NCI-H510A treated with DMSO at 0.1 percent for 48 hours (cell line): ENCODE measurements around the gene SHISAL1.
"Not testable (repeated sequence)": the region's sequence is repeated elsewhere in the genome, so short reads cannot be mapped to it uniquely, and the experiment has no call there.

ENCODE experiments used
- DNase-seq: peaks from one replicate; lab custom pipeline; 2025; lab: John Stamatoyannopoulos, UW

Gene SHISAL1

DNA sequence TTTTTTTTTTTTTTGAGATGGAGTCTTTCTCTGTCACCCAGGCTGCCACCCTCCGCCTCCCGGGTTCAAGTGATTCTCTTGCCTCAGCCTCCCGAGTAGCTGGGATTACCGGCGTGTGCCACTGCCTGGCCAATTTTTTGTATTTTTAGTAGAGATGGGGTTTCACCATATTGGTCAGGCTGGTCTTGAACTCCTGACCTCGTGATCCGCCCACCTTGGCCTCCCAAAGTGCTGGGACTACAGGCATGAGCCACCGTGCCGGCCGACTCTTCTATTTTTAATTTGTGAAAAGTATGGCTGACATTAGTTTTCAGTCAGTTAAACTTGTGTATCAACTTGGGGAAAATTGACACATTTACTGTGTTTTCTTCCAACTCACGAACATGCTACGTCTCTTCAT lies 78.4 kb downstream of the SHISAL1 start:
- DNase-seq = not testable (repeated sequence)

DNA sequence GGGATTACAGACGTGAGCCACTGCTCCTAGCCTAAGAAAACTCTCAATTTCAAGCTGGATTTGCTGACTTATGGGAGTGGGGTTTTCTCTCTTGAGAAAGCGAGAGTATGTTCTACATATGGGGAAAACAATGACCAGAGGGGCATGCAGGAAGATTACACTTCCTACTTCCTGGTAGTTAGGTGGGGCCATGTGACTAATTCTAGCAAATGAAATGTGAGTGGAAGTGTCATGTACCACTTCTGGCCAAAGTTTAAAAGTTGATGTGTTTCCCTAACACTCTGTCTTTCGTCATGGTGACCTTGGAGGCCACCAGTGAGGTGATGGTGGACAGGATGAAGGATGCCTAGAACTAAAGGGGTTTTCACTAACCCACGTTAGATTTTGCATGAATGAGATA lies 81.5 kb downstream of the SHISAL1 start:
- no peak for DNase-seq

DNA sequence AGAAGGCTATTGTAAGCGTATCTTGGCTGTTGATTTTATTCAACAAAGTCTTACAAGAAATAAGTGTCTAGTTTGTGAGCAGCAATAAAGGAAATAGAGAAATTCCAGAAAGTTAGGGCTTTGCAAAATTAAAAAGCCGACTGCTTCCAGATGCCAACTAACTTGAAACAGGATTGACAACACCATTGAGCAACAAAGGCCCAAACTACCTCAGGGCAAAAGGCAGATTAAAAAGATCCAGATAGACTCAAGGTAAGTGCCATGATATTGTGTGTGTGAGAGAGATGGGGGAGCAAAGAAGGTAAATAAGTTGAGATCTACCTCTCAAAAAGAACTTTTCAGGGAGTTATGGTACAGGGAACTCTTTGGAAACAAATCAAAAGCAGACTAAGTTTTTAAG lies 82.9 kb downstream of the SHISAL1 start:
- no peak for DNase-seq

DNA sequence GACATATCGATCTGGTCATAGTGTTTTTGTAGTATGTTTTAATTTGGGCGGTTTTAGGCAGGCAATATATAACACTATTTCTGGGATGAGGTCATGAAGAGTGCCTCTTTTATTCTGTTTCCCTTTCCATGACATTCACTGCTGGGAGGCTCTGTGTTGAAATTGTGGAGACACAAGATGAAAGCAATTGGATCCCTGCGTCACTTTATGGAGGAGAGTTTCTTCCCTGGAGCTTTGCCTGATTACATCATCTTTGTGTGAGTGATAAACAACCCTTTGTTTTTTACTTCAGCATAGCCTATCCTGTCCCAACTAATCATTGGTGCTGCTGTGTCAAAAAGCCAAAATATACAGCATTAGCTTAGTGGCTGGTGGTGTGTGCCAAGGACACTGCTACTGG lies 83.4 kb downstream of the SHISAL1 start:
- DNase-seq = no peak

DNA sequence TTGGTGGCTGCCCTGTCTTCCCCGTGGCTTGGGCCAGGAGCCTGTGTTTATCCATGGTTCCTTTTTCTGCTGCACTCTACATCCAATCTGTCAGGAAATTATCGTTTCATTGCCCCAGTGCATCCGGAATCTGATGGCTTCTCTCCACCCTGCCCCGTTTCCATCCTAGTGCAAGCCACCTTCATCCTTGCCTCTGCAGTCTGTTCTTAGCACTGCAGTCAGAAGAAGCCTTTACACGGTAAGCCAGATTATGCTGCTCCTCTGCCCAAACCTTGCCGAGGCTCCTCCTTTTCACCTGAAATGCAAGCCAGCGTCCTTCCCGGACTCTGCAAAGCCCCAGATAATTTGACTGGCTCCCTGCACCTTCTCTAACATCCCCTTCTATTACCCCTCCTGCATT lies 86.9 kb downstream of the SHISAL1 start:
- DNase-seq = no peak

DNA sequence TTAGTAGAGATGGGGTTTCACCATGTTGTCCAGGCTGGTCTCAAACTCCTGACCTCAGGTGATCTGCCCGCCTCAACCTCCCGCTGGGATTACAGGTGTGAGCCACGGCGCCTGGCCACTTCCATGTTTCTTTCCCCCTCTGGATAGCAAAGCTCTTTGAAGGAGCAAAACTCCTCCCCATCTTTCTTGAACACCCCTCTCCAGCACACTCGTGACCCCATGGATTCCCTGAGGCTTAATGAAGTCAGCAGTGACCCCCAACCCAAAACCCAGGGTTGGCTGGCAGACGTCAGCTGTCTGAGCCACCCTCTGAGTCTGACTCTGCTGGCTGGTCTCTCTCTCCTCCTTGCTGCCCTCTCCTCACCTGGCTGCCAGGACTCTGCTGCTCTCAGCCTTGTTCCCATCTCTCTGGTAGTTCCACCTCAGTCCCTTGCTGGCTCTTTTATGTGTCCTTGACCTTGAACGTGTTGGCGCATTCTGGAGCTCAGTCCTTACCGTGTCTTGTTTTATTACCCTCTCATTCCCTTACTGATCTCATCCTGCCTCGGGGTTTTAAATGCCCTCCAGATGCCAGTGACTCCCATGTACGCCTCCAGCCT lies 87.6 kb downstream of the SHISAL1 start:
- DNase-seq = no peak

DNA sequence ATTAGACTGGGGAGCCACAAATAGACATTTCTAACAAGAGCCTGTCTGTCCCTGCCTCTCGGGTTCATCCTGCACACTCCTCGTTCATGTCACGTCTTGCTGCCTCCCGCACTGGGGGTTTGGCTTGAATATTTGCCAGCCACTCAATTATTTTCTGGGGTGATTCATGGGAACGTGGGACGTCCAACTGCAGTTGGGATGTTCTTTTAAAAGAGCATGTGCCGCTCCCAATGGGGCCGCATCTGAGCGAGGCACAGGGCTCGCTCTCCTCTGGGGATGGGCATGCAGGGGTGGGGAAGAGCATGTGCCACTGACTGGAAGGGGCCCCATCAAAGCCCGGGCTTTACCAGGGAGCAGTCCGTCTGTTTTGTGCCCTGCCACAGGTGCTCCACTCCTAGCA lies 88.6 kb downstream of the SHISAL1 start:
- DNase-seq = no peak

DNA sequence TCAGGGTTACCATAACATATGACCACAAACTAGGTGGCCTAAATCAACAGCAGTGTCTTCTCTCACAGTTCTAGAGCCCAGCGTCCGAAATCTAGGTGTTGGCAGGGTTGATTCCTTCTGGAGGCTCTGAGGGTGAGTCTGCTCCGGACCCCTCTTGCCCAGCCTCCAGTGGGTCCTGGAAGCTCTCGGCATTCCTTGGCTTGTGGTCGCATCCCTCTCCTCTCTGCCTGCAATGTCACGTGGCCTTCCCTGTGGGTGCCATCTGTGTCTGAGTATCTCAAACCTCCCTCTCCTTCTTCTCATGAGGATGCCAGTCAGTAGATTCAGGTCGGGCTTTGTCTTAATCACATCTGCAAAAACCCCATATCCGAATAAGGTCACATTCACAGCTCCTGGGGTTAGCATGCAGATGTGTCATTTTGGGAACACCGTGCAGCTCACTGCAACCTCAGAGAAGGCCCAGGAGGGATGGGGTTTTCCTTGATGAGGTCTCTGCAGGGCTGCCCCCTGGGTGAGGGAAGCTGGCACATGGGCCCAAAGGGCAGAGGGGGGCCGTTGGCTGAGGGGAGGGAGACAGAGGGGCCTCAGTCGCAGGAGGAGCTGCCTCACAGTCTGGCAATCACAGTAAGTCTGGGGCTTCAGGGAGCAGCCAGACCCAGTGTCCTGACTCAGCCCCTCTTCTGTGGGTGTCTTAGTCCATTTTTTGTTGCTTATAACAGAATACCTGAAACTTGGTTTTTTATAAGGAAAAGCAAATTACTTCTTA lies 90.9 kb downstream of the SHISAL1 start:
- no peak for DNase-seq

DNA sequence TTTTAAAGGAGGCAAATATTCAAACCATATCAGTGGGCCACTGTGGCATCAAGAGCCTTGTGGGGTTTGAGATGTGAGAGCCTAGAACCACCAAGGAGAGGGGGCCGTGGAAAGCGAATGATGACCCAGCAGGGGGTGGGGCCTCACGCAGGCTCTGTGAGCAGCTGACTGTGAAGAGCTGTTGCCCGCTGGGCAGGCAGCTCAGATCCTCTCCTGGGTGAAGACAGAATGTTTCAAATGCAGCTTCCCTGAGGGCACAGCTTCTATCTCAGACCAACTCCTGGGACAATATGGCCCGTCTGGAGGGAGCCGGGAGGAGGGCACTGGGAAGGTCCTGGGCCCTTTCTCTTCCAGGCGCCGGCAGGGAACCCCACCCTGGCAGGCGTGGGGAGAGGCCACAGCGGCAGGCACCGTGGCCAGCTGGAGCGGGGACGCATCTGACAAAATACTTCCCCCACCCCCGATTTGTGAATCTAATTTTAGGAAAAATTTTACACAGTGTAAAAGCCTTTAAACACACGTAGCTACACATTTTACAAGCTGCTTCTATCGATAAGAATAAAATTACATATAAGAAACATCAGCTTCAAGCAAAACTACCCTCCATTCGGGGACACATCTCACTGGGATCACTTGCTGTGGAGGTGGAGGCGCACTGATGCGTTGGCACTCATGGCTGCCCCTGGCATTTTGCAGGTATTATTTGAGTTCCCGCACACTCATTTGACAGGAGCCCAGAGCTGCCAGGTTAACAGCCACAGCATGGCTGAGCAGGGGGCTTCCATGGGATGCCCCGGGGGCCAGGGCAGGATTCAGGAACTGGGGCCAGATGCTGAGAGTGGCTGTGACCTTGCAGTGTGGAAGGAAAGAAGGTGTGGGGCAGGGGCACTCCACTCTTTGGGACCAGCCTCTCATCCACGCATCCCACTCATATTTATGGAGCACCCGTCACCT lies 91.7 kb downstream of the SHISAL1 start:
- no peak for DNase-seq

DNA sequence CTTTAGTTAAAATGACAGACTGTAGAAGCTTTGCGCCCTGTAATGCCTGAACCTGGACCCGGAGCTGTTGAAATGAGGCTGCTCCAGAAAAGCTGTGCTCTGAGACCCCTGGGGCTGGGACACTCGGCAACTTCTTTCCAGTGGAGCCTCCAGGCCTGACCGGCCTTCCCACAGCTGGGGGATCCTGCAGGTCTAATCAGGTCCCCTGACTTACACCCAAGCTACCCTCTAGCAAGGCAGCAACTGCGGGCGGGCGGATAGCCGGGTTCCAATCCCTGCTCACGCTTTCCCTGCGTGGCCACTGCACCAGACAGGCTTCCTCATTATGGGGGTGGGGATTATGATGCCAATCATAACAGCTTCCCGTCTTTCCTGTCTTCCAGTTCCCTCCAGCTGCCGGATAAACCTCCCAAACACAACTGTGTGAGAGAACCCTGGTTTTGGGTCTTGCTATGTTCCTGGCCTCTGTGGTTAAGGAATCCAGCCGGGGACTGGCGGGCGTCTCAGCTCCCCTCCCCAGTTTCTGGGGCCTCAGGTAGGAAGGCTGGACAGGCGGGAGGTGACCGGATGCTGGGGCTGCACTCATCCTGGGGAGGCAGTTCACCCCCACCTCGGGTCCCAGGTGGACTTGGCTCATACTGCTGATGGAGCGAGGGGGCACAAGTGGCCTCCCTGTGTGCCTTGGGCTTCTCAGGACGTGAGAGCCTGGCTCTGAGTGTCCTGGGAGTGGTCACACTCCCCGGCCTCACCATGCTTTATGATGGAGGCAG lies 93.5 kb downstream of the SHISAL1 start:
- DNase-seq = no peak

DNA sequence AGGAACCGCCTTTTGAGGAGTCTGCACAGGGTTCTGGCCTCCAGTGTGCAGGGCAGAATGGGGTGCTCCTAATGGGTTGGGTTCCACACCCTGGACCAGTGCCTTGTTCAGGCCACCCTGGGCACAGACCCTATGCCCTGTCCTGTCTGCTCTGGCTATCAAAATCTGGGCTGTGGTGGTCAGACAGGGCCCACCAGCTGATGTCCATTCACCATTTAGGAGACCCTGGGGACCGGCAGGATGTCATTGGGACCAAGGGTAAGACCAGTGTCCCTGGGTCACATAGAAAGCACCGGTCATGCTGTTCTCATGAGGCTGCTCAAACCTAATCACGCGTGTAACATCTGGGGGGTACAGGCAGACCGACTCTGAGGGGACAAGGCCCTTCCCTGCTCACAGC lies 94.7 kb downstream of the SHISAL1 start:
- DNase-seq = no peak

DNA sequence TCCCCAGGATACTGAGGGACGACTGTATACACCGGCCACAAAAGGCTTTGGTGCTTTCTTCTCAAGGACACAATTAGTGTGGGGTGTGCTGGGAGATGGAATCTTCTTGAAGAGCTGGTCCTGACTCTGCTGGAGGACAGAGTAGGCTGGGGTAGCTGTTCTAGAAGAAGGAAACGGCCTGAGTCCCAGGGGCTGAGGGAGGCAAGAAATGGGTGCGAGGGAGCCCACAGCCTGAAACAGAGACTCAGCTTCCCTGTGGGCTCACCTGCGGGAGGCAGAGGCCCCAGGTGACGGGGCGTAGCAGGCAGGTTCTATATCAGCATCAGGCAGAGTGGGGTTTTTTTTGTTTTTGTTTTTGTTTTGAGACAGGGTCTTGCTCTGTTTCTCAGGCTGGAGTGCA lies 95.4 kb downstream of the SHISAL1 start:
- no peak for DNase-seq

DNA sequence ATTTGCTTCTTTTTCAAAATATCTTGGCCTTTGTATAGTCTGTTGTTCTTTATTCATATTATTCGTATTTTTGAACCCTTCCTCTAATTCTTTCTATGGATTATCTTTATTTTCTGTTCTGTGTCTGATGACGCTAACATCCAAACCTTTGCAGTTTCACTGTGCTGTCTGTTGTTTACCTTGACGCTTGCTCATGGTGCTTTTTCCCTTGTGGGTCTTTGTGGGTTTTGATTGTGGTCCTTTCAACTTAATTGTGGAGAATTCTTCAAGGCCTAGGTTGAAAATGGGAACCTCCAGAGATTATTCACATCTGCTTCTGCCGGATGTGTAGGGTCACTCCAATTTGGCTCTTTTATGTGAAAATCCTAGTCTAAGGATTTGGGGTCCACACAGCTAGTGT lies 97.5 kb downstream of the SHISAL1 start:
- no peak for DNase-seq

DNA sequence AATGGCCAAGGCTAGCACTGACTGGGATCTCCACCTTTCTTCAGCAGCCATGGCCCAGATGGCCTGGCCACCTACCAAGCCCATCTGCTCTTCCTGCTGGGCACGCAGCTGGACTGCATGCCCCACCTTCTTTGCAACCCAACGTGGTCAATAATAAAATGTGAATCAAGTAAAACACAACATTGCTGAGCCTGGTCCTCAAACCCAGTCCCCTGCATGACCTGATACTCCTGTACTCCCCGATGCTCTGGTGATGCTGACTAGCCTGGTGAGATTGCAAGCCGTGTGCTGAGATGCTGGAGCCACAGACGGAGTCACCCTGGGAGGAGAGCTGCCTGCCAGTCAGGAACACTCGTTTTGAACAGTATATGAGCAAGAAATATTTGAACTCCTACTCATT lies 98.0 kb downstream of the SHISAL1 start:
- DNase-seq = no peak

DNA sequence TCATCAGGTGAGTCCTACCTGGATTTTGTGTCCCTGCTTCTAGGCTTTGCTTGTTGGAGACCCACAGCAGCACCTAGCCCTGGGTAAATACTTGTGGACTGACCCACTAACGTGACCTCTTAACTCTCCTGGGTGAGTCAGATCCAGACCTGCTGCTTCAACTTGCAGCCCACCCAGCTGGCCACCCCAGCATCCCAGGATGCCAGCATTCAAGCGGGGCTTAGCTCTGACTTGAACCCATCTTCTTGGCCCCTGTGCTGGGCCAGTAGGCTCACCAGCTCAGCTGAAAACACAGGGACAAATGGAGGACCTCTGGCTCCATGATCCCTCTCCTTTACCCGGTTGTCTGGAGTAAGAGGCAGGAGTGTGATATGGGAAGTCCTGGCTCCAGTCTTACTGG lies 98.6 kb downstream of the SHISAL1 start:
- DNase-seq = no peak

DNA sequence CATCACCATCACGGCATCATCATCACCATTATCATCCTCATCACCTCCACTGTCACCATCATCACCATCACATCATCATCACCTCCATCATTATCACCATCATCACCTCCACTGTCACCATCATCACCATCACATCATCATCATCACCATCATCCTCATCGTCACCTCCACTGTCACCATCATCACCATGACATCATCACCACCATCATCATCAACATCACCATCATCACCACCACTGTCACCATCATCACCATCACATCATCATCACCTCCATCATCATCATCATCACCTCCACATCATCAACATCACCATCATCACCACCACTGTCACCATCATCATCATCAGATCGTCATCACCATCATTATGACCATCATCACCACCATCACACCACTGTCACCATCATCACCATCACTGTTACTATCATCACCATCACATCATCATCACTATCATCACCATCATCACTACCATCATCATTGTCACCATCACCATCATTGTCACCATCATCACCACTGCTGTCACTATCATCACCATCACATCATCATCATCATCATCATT lies 99.2 kb downstream of the SHISAL1 start:
- no peak for DNase-seq

DNA sequence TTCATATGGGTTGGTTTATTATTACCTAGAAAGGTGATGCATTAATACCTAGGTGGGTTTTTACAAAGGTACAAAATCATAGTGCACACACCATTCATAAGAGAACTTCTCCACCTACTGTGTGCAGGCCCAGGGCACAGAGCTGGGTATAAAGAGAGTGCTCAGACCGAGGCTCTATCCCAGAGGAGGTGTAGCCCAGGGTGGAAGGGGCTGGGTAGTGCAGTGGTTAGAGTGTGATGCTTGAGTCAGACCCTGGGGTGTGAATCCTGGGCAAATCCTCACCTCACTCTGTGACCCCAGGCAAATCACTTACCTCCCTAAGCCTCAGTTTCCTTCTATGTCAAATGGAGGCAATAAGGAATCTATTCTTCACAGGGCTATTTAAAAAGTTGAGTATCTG lies 99.8 kb downstream of the SHISAL1 start:
- DNase-seq = no peak

DNA sequence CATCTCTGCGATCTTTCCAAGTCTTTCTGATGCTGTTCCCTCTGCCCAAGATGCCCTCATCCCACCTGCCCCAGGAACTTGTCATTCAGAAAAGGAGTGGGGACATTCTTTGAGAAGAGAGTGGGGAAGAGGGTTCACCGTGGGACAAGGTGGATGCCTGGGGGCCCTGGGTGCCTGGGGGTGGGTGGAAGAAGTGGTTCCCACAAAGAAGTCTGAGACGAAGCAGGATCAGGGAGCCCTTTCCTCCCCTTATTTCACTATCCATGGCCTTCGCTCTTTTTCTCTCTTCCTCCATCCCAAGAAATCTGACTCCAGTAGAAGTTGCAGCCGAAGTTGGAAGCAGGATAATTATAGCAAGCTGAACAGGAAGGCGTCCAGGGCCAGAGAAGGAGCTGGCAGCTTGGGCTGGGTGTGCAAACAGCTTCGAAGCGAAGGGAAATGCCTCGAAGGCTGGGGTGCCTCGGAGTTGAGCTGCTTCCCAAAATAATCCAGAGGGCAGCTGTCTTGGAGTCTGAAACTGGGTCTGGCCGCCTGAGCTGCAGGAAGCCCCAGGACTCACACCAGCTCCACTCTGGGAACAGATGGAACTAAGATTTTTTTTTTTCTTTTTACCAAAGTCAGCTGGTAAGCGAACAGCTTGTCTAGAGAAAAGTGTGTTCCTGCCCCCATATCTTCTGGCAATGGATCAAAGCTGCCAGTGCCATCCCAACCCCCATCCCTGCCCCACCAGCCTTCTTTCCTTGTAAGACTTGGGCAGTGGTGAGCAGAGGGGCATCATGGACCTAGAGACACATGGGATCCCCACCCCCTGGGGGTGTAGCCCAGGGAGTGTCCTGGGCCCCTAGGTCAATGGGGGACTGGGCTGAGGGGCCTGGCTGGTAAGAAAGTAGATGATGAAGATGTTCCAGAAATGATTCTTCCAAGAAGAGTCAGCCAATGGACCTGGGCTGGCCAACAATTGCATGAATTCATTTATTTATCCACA lies 100.5 kb downstream of the SHISAL1 start:
- DNase-seq = no peak

DNA sequence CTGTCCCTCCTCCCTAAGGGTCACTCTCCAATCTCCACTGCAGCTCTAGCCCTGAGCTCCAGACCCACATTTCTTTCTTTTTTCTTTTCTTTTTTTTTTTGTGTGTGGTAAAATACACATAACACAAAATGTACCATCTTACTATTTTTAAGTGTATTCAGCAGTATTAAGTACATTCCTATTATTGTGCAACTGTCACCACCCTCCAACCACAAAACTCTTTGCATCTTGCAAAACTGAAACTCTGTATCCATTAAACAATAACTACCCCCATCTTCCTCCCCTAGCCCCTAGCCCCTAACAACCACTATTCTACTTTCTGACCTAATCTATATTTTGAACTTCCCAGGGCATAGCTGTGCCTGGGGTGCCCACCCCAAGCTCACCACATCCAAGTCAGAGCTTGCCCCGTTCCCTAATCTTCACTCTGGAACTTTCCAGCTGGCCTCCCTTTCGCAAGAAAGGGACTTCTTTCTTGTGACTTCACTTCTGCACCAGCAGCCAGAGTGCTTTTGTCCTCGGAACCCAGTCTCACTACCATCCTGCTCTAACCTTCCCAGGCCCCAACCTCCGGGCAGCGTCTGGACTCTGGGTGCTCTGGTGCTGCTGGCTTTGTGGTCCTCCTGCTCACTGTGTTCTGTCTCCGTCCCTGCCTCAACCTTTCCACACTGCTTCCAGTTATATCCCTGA lies 101.3 kb downstream of the SHISAL1 start:
- DNase-seq = no peak

DNA sequence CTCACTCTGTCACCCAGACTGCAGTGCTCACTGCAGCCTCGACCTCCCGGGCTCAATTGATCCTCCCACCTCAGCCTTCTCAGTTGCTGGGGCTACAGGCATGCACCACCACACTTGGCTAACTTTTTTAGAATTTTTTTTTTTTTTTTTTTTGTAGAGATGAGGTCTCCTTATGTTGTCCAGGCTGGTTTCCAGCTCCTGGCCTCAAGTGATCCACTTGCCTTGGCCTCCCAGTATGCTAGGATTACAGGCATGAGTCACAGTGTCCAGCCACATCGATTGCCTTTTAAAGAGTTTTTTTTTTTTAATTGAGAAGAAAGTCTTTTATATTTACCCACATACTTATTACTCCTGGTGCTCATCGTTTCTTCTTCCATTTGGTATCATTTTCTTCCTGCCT lies 102.0 kb downstream of the SHISAL1 start:
- DNase-seq = no peak
